ENCODE measurements around the gene NCAM1.

Gene NCAM1

GRCh38 chr11:112962579-112963367 lies 1.6 kb downstream of the NCAM1 start:
- Histone ChIP-seq H3K4ac (ENCODE audit: low read length) (no peak overlapping the region), H3K18ac (ENCODE audit: low read length) (peak overlapping the region; percentile 94), H2BK5ac (ENCODE audit: low read length) (no peak overlapping the region), H2BK12ac (ENCODE audit: low read length) (no peak overlapping the region), H2BK120ac (ENCODE audit: low read depth, low read length) (no peak overlapping the region), H3K4me3 (ENCODE audit: low read length in 2 of 2) (peak overlapping the region; percentile 53 to 93), H2AFZ (ENCODE audit: low read length) (peak overlapping the region; percentile 98), H3K14ac (ENCODE audit: low read length) (peak overlapping the region; percentile 97), H3K4me1 (ENCODE audit: control insufficient read depth in 2 of 2, insufficient read depth in 1 of 2, low read depth in 1 of 2, low read length in 2 of 2) (peaks cover 0 to 5% of the 10 kb centered on the region in 2 donors), H2BK15ac (ENCODE audit: low read length) (peak overlapping the region; percentile 67), H3K9ac (ENCODE audit: low read depth, low read length, poor library complexity) (peak overlapping the region; percentile 85), H3K27me3 (ENCODE audit: control insufficient read depth in 3 of 3, insufficient read depth in 3 of 3, low read depth in 1 of 3, low read length in 3 of 3) (peaks cover 0 to 62% (median 0%) of the 10 kb centered on the region in 3 experiments), H3K4me2 (ENCODE audit: insufficient read depth, low read length, poor library complexity, severe bottlenecking) (peak overlapping the region; percentile 93), H3K27ac (replicated peaks; ENCODE audit: low read length) (peak overlapping the region; percentile 87), H3K36me3 (replicated peaks in 1 of 2; ENCODE audit: control insufficient read depth in 2 of 2, insufficient read depth in 2 of 2, low read length in 2 of 2) (no peaks in the 10 kb centered on the region), H2AK5ac (ENCODE audit: low read depth, low read length) (no peak overlapping the region), H3K9me3 (replicated peaks in 1 of 2; ENCODE audit: control insufficient read depth in 2 of 2, insufficient read depth in 1 of 2, low read depth in 1 of 2, low read length in 2 of 2) (no peaks in the 10 kb centered on the region), H4K8ac (ENCODE audit: low read depth, low read length) (no peak overlapping the region), H3K23ac (ENCODE audit: low read depth, low read length, poor library complexity) (no peak overlapping the region), H3K79me1 (ENCODE audit: low read depth, low read length) (peaks cover 7% of the 10 kb centered on the region), H4K91ac (ENCODE audit: low read depth, low read length, poor library complexity) (no peak overlapping the region)
- DNase-seq (ENCODE audit: low spot score): peak; percentile 65
- WGBS, 2 donors (ENCODE audit: extremely low coverage in 2 of 2, insufficient read length in 2 of 2, insufficient replicate concordance in 1 of 2): no CpG with 5 or more reads among the region's 67 CpGs

DNA sequence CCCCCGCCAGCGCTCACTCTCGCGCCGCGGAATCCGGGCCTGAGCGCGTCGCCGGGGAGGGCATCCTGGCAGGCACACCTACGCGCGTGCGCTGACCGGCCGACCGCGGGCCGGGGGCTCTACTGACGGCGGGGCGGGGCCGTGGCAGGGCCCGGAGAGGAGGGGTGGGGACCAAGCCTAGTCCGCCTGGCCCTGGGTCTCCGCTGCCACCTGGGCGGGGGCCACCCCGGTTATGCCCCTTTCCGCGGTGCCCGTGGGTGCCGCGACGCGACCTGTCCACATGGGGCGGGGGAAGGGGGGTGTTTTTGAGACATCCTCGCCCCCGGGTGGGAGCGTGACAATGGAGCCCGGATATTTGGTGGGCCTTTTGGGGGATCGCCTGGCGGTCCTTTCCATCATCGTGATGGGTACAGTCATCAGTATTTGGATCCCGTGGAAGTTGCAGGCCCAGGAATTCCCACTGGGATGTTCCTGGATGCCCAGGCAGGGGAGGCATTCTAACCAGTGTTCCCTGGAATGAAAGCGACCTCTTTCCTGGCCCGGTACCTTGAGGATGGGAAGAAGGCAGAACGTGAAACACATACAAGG lies 2.2 kb downstream of the NCAM1 start:
- Histone ChIP-seq H2BK15ac (ENCODE audit: low read length) (peak overlapping the region; percentile 67), H3K27me3 (ENCODE audit: control insufficient read depth in 3 of 3, insufficient read depth in 3 of 3, low read depth in 1 of 3, low read length in 3 of 3) (peaks cover 0 to 60% (median 0%) of the 10 kb centered on the region in 3 experiments), H3K18ac (ENCODE audit: low read length) (peak overlapping the region; percentile 97), H3K4ac (ENCODE audit: low read length) (no peak overlapping the region), H3K36me3 (replicated peaks in 1 of 2; ENCODE audit: control insufficient read depth in 2 of 2, insufficient read depth in 2 of 2, low read length in 2 of 2) (no peaks in the 10 kb centered on the region), H2BK12ac (ENCODE audit: low read length) (no peak overlapping the region), H3K9ac (ENCODE audit: low read depth, low read length, poor library complexity) (peak overlapping the region; percentile 81), H4K8ac (ENCODE audit: low read depth, low read length) (peak overlapping the region; percentile 17), H3K4me2 (ENCODE audit: insufficient read depth, low read length, poor library complexity, severe bottlenecking) (peak overlapping the region; percentile 93), H3K9me3 (replicated peaks in 1 of 2; ENCODE audit: control insufficient read depth in 2 of 2, insufficient read depth in 1 of 2, low read depth in 1 of 2, low read length in 2 of 2) (no peaks in the 10 kb centered on the region), H3K4me3 (ENCODE audit: low read length in 2 of 2) (peak overlapping the region; percentile 53 to 93), H3K14ac (ENCODE audit: low read length) (peak overlapping the region; percentile 94), H2AK5ac (ENCODE audit: low read depth, low read length) (peak overlapping the region; percentile 63), H2BK5ac (ENCODE audit: low read length) (no peak overlapping the region), H2AFZ (ENCODE audit: low read length) (peak overlapping the region; percentile 98), H4K91ac (ENCODE audit: low read depth, low read length, poor library complexity) (no peak overlapping the region), H2BK120ac (ENCODE audit: low read depth, low read length) (no peak overlapping the region), H3K23ac (ENCODE audit: low read depth, low read length, poor library complexity) (no peak overlapping the region), H3K4me1 (ENCODE audit: control insufficient read depth in 2 of 2, insufficient read depth in 1 of 2, low read depth in 1 of 2, low read length in 2 of 2) (peaks cover 0 to 5% of the 10 kb centered on the region in 2 donors), H3K79me1 (ENCODE audit: low read depth, low read length) (peaks cover 7% of the 10 kb centered on the region), H3K27ac (replicated peaks; ENCODE audit: low read length) (peak overlapping the region; percentile 87)
- DNase-seq (ENCODE audit: low spot score): peak; percentile 72
- WGBS, 2 donors (ENCODE audit: extremely low coverage in 2 of 2, insufficient read length in 2 of 2, insufficient replicate concordance in 1 of 2): no CpG with 5 or more reads among the region's 48 CpGs

GRCh38 chr11:112965656-112966055 lies 4.4 kb downstream of the NCAM1 start:
- H2BK15ac ChIP-seq (ENCODE audit: low read length): no peak overlapping the region
- no peak overlapping the region for H2AFZ ChIP-seq (ENCODE audit: low read length)
- H3K9ac ChIP-seq (ENCODE audit: low read depth, low read length, poor library complexity): no peak overlapping the region
- no peak overlapping the region for H2AK5ac ChIP-seq (ENCODE audit: low read depth, low read length)
- no peak overlapping the region for H2BK5ac ChIP-seq (ENCODE audit: low read length)
- H3K9me3 ChIP-seq (replicated peaks in 1 of 2; ENCODE audit: control insufficient read depth in 2 of 2, insufficient read depth in 1 of 2, low read depth in 1 of 2, low read length in 2 of 2): no peaks in the 10 kb centered on the region
- H3K27ac ChIP-seq (replicated peaks; ENCODE audit: low read length): no peak overlapping the region
- WGBS, 2 donors (ENCODE audit: extremely low coverage in 2 of 2, insufficient read length in 2 of 2, insufficient replicate concordance in 1 of 2): no CpG with 5 or more reads among the region's 4 CpGs
- H3K4me3 ChIP-seq (ENCODE audit: low read length in 2 of 2): no peak overlapping the region
- no peaks in the 10 kb centered on the region for H3K36me3 ChIP-seq (replicated peaks in 1 of 2; ENCODE audit: control insufficient read depth in 2 of 2, insufficient read depth in 2 of 2, low read length in 2 of 2)
- no peak overlapping the region for H3K4me2 ChIP-seq (ENCODE audit: insufficient read depth, low read length, poor library complexity, severe bottlenecking)
- no peak overlapping the region for H4K8ac ChIP-seq (ENCODE audit: low read depth, low read length)
- DNase-seq (ENCODE audit: low spot score): no peak
- H3K18ac ChIP-seq (ENCODE audit: low read length): no peak overlapping the region
- no peak overlapping the region for H3K23ac ChIP-seq (ENCODE audit: low read depth, low read length, poor library complexity)
- H3K4ac ChIP-seq (ENCODE audit: low read length): no peak overlapping the region
- H3K4me1 ChIP-seq (ENCODE audit: control insufficient read depth in 2 of 2, insufficient read depth in 1 of 2, low read depth in 1 of 2, low read length in 2 of 2): peaks cover 0 to 5% of the 10 kb centered on the region in 2 donors
- H3K79me1 ChIP-seq (ENCODE audit: low read depth, low read length): peaks cover 7% of the 10 kb centered on the region
- H3K27me3 ChIP-seq (ENCODE audit: control insufficient read depth in 3 of 3, insufficient read depth in 3 of 3, low read depth in 1 of 3, low read length in 3 of 3): peaks cover 0 to 55% (median 0%) of the 10 kb centered on the region in 3 experiments
- no peak overlapping the region for H3K14ac ChIP-seq (ENCODE audit: low read length)
- H4K91ac ChIP-seq (ENCODE audit: low read depth, low read length, poor library complexity): no peak overlapping the region
- no peak overlapping the region for H2BK120ac ChIP-seq (ENCODE audit: low read depth, low read length)
- H2BK12ac ChIP-seq (ENCODE audit: low read length): no peak overlapping the region

GRCh38 chr11:112966561-112966960 lies 5.3 kb downstream of the NCAM1 start:
- Histone ChIP-seq H3K23ac (ENCODE audit: low read depth, low read length, poor library complexity) (no peak overlapping the region), H3K4me1 (ENCODE audit: control insufficient read depth in 2 of 2, insufficient read depth in 1 of 2, low read depth in 1 of 2, low read length in 2 of 2) (peaks cover 0 to 5% of the 10 kb centered on the region in 2 donors), H3K14ac (ENCODE audit: low read length) (no peak overlapping the region), H3K9ac (ENCODE audit: low read depth, low read length, poor library complexity) (no peak overlapping the region), H2BK15ac (ENCODE audit: low read length) (no peak overlapping the region), H4K91ac (ENCODE audit: low read depth, low read length, poor library complexity) (no peak overlapping the region), H2AFZ (ENCODE audit: low read length) (no peak overlapping the region), H2AK5ac (ENCODE audit: low read depth, low read length) (no peak overlapping the region), H2BK120ac (ENCODE audit: low read depth, low read length) (no peak overlapping the region), H2BK5ac (ENCODE audit: low read length) (no peak overlapping the region), H4K8ac (ENCODE audit: low read depth, low read length) (no peak overlapping the region), H3K9me3 (replicated peaks in 1 of 2; ENCODE audit: control insufficient read depth in 2 of 2, insufficient read depth in 1 of 2, low read depth in 1 of 2, low read length in 2 of 2) (no peaks in the 10 kb centered on the region), H3K27me3 (ENCODE audit: control insufficient read depth in 3 of 3, insufficient read depth in 3 of 3, low read depth in 1 of 3, low read length in 3 of 3) (peaks cover 0 to 50% (median 0%) of the 10 kb centered on the region in 3 experiments), H2BK12ac (ENCODE audit: low read length) (no peak overlapping the region), H3K27ac (replicated peaks; ENCODE audit: low read length) (no peak overlapping the region), H3K18ac (ENCODE audit: low read length) (no peak overlapping the region), H3K4me2 (ENCODE audit: insufficient read depth, low read length, poor library complexity, severe bottlenecking) (no peak overlapping the region), H3K4ac (ENCODE audit: low read length) (no peak overlapping the region), H3K36me3 (replicated peaks in 1 of 2; ENCODE audit: control insufficient read depth in 2 of 2, insufficient read depth in 2 of 2, low read length in 2 of 2) (no peaks in the 10 kb centered on the region), H3K79me1 (ENCODE audit: low read depth, low read length) (peaks cover 7% of the 10 kb centered on the region), H3K4me3 (ENCODE audit: low read length in 2 of 2) (no peak overlapping the region)
- no peak for DNase-seq (ENCODE audit: low spot score)
- no CpG with 5 or more reads among the region's 4 CpGs for WGBS, 2 donors (ENCODE audit: extremely low coverage in 2 of 2, insufficient read length in 2 of 2, insufficient replicate concordance in 1 of 2)

Data from neuronal stem cell (in vitro differentiated cells).